ENCODE results near the gene DDX39B.

DDX39B gene

GRCh38 chr6:31567531-31568370 is 25.9 kb upstream of the DDX39B start:
- FAIRE-seq (no peak), DNase-seq (ENCODE audit: insufficient read length, low spot score) (no peak)
- TF ChIP-seq CTCF (IDR thresholded peaks at IDR 0.05; ENCODE audit: insufficient read depth, missing control alignments), result no peak

- FAIRE-seq (no peak), DNase-seq (ENCODE audit: insufficient read length, low spot score) (no peak)
- no peak for TF ChIP-seq CTCF (IDR thresholded peaks at IDR 0.05; ENCODE audit: insufficient read depth, missing control alignments)
Measured at GRCh38 chr6:31560697-31561058, 18.9 kb upstream of the DDX39B start.

GRCh38 chr6:31559958-31560696 is 18.3 kb upstream of the DDX39B start:
- FAIRE-seq (no peak), DNase-seq (ENCODE audit: insufficient read length, low spot score) (no peak)
- no peak for TF ChIP-seq CTCF (IDR thresholded peaks at IDR 0.05; ENCODE audit: insufficient read depth, missing control alignments)

- FAIRE-seq (no peak), DNase-seq (ENCODE audit: insufficient read length, low spot score) (no peak)
- no peak for TF ChIP-seq CTCF (IDR thresholded peaks at IDR 0.05; ENCODE audit: insufficient read depth, missing control alignments)
Measured at GRCh38 chr6:31559606-31559957, 17.8 kb upstream of the DDX39B start.

GRCh38 chr6:31558631-31559500 is 17.1 kb upstream of the DDX39B start:
- TF ChIP-seq CTCF (IDR thresholded peaks at IDR 0.05; ENCODE audit: insufficient read depth, missing control alignments), result no peak
- DNase-seq (ENCODE audit: insufficient read length, low spot score) (no peak), FAIRE-seq (no peak)

GRCh38 chr6:31558318-31558625 is 16.5 kb upstream of the DDX39B start:
- DNase-seq (ENCODE audit: insufficient read length, low spot score) (no peak), FAIRE-seq (no peak)
- TF ChIP-seq CTCF (IDR thresholded peaks at IDR 0.05; ENCODE audit: insufficient read depth, missing control alignments), result no peak

All from D721Med (cell line).